ENCODE measurements around the gene DUT.

Gene DUT

DNA sequence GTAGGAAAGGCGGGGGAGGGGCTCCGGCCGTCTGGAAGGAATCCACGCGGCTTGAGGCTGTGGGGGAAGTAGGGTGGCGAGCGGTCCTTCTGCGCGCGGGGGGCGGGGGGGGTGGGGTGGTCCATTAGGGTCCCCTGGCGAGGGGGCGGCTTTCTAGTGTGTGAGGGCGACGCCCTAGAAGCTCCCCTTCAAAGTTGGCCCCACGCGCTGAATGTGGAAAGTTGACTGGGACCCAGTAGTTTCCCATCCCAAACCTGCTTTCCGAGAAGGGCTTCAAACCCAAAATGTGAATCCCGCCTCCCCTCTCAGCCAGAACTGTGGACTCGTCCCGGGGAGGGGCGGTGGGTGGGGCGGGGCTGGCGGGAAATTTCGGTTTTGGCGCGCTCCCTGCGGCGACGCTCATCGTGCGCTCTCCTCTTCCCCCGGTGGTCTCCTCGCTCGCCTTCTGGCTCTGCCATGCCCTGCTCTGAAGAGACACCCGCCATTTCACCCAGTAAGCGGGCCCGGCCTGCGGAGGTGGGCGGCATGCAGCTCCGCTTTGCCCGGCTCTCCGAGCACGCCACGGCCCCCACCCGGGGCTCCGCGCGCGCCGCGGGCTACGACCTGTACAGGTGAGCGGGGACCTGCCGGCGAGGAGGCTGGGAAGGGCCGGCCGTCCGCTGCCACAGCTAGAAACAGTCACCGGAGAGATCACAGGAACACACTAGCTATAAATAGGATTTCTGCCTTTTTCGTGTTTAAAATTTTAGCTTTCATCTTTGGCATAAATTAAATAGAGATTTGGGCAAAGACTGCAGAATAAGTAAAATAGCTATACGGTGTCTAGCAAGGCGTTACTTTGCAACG lies 790 bp downstream of the DUT start:
- no peak for FAIRE-seq

DNA sequence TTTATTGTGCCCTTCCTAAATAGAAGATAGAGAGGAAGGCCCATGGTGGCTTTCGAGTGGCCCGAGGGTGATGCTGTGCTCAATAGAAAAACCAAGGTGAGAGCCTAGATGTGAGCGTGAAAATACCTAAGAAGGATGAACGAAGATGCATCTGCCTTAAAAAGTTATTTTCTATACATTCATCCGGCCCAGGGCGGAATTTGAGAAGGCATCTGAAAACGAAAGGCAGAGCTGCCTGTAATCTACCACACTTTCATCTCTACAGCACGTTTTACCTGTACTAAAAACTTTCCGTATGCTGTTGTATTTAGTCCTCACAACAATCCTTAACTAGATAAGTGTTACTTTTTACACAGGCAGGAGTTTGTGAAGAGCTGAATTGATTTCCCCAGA lies 1.4 kb downstream of the DUT start:
- FAIRE-seq = no peak

DNA sequence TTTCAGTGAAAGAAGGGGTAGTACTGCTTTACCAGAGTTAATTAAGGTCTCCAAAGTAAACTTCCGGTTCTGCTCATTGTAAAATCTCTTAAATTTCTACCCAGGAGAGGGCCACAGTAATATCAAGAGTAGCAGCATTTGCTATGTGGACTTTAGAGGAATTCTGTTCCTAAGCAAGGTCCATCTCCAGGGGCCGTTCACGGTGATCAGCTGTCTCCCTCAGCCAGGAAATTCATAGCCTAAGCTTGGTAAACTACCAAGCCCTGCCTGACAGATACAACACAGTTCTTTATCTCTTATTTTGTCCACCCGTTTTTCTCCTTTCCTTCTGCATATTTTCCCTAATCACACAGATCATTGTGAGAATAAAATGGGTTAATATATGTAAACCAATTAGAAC lies 2.3 kb downstream of the DUT start:
- FAIRE-seq = no peak

DNA sequence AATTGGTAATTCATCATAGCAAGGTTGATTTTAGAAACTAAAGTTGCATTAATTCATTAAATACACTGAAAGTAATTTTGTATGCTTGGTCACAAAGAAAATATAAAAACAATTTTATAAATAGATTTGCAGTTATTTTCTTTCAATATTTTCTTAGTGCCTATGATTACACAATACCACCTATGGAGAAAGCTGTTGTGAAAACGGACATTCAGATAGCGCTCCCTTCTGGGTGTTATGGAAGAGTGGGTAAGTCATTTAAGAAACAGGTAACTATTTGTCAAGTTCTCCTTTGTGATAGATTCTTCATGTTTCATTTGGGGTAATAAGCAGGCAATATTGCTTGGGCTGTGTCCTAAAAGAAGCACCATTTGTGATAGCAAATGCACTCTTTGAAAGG lies 3.0 kb downstream of the DUT start:
- no peak for FAIRE-seq

DNA sequence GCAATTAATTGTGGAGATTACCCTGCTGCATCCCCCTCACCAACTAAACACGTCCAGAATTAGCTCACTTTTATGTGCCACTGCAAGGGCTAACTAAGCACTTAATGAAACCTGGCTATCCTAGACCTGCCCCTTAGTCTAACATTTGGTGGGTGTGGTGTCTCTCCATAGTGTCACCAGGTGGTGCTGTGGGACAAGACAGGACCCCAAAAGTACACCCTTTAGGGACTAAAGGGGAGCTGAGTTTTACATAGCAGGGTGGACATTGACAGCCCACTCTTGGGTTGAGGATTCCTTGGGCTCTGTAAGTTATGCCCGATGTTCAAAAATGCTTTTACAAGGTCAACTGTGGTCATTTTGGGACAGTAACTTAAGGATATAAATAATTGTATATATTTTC lies 5.7 kb downstream of the DUT start:
- no peak for FAIRE-seq

DNA sequence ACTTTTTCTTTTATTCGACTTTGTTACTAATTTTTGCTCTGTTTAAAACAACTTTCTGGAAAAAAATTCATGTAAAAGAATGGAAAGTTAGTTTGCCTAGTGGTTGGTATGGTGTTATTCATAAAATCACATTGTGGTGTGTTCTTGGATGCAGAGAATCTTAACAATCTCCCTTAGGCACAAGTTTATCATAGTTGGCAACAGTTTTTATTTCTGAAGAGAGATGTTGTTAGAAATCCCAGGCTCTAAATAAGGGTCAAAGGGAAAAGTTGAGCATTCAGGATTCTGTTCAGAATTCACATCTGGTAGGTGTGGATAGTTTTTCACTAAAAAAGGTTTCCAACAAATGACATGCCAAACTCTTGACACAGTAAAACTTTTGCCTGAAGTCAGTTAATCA lies 6.4 kb downstream of the DUT start:
- FAIRE-seq = no peak

DNA sequence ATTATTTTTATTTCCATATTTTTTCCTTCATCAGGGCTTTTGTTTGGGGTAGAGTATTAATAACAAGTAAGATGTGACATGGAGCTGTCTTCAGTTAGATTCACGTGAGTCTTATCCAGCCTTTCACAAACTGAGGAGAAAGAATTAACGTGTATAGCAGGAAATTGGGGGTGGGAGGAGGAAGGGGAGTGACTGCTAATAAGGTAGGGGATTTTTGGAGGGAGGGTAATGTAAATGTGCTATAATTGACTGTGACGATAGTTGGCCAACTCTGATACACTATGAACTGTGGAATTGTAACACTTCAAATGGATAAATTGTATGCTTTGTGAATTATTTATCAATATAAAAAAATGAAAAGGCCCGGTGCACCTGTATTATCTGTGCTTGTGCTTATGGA lies 8.9 kb downstream of the DUT start:
- no peak for FAIRE-seq

DNA sequence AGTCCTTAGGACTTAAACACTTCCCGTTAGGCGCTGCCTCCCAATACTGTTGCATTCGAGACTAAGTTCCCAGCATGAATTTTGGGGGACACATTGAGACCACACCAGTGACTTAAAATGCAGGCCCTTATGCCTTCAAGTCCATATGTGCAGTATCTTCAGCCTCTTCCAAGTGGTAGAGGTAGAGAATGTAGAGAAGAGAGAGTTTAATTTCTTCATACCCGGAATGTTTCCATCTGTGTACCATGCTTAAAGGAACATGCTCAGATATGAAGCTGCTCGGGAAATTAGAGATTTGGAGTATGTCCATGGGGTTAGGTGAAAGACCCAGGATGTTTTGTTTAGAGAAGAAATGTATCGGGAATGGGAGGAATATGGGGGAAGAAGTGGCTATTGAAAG lies 12.6 kb downstream of the DUT start:
- FAIRE-seq = no peak

DNA sequence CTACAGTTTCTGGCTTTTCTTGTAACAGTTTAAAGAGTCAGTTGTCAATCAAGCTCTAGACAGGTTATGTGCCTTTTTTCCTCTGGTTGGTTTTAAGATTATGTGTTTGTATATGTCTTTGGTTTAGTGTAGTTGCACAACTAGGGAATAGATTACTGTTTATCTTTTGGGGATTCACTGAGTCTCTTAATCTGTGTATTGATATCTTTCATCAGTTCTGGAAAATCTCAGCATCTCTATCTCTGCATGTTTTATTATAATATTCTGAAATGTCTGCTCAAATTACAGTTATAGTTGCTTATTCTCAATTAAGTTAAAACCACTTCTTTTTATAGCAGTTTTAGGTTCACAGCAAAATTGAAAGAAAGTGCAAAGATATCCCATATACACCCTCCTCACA lies 14.3 kb downstream of the DUT start:
- FAIRE-seq = no peak

DNA sequence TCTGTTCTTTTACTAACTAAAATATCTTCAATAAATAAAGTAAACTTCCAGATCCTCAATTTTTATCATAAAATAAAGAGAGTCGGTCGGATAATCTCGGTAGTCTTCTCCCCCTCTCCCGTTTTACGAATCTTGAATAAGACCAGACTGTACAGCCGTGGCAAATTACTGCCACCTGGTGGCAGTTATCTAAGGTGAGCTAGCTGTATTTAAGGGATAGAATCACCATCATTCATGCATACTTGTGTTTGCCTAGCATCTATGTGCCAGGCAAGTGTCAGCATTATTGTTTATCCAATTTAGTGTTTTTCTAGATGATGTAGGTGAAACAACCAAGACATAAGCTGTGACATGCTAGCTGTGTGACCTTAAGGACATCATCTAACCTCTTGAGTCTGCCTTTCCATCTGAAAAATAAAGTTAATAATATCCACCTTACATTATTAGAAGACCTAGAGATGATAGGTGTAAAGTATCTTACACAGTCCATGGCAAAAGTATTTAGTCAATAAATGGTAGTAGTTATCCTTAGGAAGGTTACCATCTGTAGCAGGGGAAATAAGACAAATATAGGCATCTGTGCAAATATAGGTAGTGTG lies 21.3 kb downstream of the DUT start:
- FAIRE-seq = peak; percentile 95

DNA sequence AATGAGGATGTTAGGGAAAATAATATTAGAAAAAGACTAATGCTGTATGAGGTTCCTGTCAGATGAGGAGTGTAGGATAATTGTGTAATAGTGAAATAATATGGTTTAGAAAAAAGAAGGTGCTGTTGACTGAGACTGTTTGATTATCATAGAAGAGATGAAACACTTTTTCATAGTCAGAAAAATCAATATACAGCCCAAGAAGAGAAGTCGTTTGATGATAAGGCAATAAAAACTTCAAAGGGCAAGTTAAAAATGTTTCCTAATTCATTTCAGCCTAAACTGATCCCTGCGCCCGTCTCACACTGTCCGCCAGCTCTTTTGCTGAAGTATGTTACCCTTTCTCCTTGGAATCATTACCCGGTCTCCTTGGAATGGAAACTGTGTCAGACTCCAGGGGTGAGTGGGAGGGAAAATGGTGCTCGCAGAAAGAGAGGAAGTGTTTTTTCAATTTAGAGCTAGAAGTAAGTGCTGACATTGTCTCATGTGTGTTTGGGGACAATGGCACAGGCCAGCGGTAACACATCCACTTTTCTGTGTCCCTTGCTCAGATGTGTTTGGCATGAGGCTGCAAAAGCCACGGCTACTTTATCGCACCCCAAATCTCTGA lies 23.6 kb downstream of the DUT start:
- FAIRE-seq = no peak

DNA sequence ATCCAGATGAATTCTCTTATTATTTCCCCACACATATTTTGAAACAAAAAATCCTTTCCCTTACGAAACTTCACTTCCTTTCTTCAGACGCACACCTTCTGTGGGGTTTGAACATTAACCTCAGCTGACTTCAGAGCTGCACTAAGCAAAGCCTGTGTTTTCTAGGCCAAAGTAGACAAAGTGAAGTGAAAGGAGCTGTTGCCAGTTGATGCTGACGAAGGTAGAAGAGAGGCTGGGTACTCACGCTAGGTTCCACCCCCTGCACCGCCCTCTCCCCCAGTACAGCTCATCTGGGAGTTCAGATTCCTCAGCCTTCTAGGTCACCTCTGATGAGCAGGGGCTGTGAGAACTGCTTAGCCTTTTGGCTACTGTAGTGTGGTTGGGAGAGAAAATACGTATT lies 24.1 kb downstream of the DUT start:
- FAIRE-seq = no peak

DNA sequence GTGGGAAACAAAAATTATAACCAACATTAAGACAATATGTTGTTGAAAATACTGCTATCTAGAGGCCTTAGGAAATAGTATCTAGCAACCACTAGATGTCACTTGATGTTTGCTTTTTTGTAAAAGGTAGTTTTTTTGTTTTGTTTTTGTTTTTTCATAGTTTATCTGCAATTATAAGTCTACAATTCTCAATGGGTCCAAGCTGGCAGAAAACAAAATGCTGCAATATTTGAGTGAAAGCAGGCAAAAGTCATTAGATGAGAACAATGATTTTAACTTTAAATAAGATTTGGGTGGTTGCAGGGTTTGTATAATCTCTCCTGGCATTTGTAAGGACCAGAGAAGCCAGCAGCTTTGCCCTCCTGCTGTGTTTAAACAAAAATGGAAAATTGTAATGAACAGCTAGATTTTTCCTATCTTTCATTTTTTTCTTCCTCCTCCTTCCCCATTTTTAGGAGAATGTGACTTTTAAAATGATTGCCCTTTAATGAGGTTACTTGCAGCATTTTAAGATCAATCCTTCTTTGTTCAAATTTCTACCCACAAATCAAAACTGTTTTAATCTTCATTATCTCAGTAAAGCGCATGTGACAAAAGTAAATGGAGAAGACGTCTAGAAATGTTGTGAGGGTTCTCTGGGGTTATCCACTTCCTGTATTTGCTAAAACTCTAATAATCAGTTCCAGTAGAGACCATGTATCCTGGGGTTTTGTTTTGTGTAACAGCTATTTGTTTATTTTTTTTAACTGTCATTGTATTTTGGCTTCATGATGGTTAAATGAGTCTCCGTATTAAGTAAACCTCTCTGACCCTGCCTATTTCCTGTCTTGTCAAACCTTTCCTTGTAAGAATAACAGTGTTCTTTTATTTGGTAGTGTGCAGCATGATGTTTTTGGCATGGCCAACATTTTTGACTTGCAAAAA lies 27.3 kb downstream of the DUT start:
- FAIRE-seq = peak; percentile 91

DNA sequence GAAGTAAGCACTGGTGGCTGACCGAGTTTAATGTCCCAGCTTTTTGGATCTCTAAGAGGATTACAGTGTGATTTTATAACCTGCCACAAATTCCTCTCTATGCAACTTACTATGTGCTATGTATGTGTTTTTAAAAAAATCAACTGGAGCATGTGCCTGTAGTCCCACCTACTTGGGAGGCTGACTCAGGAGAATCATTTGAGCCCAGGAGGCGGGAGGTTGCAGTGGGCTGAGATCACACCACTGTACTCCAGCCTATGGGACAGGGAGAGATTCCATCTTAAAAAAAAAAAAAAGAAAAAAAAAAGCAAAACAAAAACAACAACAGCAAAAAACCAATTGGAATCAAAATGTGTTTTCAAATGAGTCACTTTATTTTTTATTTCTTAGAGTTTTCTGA lies 29.6 kb downstream of the DUT start:
- FAIRE-seq = no peak

DNA sequence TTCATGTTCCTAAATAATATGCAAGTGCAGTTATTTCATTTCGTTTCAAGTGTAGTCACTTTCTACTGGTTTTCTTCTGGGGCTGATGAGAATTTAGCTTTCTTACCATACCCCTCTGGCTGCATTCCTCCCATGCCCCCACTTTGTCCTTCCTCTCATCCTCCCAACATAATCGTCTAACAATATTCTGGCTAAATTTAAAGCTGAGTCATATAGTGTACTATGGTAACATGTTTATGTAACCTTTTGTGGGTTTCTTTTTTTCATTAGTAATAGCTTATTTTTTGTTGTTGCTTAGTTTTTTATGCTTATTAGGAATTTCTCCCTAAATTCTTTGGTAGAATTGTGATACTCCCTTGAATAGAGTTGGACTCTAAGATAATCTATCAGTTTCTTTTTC lies 30.5 kb downstream of the DUT start:
- FAIRE-seq = no peak

DNA sequence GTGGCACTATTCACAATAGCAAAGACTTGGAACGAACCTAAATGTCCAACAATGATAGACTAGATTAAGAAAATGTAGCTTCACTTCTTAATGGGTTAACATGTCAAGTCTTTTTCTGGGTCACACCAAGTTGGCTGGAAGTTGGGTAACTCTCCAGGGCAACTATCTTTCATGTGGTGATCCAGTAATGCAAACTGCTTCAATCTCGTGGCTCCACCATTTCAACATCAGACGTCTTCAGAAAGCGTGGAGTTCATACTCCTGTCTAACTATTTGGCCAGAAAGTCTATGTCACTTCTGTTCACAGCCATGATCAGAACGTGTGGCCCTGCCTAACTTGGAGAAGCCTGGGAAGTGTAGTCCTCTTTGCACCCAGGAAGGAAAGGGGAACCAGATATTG lies 32.2 kb downstream of the DUT start:
- no peak for FAIRE-seq

DNA sequence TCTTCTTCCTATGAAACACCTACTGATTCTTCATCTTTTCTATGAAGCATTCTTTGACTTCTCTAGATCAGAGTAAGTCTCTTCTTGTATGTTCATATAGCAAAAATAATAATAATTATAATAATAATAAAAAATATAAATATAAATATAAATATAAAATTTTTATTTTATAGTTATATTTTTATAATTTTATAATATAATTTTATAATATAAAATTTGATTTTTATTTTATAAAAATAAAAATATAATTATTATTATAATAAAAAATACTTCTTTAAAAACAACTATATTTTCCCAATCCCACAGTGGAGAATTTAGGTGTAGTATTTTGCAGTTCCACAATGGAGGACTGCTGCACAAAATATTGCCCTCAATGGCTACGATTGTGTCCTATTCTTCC lies 34.3 kb downstream of the DUT start:
- peak; percentile 97 for FAIRE-seq

DNA sequence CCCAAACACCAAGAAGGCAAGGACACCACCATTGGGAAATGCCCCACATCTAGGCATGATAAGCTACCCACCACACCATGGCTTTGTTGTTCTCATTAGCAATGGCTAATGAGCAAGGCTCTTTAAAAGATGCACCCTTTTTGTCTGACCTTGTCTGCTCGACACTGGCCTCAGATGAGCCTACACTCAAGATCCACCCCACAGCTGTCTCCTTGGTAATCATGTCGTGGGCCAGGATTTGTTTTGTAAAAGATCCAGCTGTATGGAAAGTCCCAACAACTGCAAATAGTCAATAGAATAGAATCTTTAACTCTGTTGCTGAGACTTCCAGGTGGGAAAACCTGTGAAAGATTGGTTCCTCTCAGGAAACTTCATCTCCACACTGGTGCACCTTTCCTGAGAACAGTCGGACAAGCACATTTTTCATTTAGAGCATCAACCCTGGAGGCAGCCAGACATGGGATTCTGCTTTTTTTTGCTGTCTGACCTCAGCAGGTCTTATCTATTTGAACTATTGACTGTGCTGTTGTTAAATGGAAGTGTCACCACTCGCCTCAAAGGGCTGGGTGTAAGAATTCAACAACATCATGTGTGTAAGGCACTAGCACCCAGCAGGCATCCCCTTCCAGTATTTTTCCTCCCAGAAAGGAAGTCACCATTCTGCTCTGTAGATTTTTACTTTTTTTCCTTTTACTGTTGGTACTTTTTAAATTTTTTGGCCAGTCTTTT lies 35.5 kb downstream of the DUT start:
- FAIRE-seq = no peak

DNA sequence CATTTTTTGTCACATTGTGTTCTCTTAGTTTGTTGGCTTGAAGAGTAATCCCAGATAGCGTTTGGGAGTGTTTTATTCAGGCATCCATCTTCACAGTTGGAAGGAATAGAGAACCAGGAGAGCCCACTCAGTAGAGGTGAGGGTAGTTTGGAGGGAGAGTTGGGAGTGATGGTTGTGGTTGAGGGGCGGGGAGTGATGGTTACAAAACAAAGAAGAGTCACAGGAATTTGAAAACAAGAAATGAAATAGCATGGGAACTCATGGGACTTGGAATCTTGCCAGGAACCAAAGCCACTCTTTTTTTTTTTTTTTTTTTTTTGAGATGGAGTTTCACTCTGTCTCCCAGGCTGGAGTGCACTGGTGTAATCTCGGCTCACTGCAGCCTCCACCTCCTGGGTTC lies 36.3 kb downstream of the DUT start:
- FAIRE-seq = no peak

DNA sequence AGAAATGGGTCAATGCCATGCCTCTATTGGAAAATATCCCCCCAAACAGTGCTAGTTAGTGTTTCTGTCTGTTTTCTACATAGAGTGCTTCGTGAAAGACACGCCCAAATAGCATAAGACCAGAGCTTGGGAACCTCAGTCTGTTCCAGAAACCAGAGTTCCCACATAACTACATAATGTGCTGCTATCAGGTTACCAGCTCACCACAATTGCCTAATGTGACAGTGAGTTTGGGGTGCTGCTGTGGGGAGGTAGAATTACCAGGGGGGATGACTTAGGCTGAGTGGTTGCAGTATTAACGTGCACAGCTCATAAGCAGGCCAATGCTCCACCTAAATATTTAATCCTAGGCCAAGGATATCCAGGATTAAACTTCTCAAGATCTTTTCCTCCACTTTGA lies 39.2 kb downstream of the DUT start:
- no peak for FAIRE-seq

DNA sequence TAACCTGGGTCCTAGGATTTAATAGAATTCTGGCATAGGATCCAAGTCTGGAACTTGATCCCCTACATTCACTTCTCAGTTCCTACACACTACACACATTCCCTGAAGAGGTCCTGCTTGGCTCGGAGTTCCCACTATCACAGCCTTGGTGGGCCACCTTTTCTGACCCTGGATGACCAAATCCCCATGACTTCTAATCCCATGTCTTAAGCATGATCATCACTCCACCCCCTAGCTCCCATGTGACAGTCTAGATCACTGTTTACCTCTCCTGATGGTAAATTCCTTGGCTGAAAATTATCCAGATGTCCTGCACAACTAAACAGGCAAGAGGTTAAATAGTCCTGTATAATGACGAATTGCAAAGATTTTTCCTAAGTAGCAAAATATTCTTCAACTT lies 40.3 kb downstream of the DUT start:
- FAIRE-seq = no peak

DNA sequence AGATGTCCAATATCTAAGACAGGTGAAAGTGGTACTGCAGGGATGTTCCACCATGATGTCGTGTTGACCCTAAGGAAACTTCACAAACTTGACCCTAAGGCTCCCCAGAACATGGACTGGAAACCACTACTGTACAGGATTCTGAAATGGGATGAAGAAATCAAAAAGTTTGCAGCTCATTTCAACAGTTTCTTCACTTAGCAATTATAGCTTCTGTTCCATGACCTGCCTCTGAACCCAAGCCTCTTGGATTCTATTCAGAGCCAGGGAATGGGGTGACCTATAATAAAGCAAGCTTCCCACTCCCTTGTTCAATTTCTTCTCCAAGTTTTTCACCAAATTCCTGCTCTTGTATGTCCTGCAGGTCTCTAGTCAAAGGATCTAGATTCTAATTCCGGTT lies 40.7 kb downstream of the DUT start:
- no peak for FAIRE-seq
